GM19395 (cell line): ENCODE data around the gene MNAT1.

ENCODE experiments used
- ATAC-seq: cut with Tn5 transposase; IDR thresholded peaks from one replicate; pipeline ENCODE4 v1.9.1; 2021; ENCODE audit warnings: mild to moderate bottlenecking, moderate library complexity; ENCODE audit not compliant: unreplicated experiment

The MNAT1 gene

GRCh38 chr14:61019537-61019936, 285.0 kb downstream of the MNAT1 start:
- ATAC-seq: no peak
